KBM-7 (cell line): ENCODE measurements around the gene NAP1L3.

ENCODE experiments used
- DNase-seq: peaks from one replicate; pipeline ENCODE4 v3.0.0-alpha.2; 2015
- in situ Hi-C: fragments of 300-500 bp; cut with MboI; formaldehyde crosslinking; loops from 2 replicates; pipeline ENCODE4 v1.14.3; 2020; ENCODE audit warnings: low sequenced_read_pairs, low pct_unique_long_range_greater_than_20kb, mixed read lengths

Gene NAP1L3, protein sequence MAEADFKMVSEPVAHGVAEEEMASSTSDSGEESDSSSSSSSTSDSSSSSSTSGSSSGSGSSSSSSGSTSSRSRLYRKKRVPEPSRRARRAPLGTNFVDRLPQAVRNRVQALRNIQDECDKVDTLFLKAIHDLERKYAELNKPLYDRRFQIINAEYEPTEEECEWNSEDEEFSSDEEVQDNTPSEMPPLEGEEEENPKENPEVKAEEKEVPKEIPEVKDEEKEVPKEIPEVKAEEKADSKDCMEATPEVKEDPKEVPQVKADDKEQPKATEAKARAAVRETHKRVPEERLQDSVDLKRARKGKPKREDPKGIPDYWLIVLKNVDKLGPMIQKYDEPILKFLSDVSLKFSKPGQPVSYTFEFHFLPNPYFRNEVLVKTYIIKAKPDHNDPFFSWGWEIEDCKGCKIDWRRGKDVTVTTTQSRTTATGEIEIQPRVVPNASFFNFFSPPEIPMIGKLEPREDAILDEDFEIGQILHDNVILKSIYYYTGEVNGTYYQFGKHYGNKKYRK

DNA sequence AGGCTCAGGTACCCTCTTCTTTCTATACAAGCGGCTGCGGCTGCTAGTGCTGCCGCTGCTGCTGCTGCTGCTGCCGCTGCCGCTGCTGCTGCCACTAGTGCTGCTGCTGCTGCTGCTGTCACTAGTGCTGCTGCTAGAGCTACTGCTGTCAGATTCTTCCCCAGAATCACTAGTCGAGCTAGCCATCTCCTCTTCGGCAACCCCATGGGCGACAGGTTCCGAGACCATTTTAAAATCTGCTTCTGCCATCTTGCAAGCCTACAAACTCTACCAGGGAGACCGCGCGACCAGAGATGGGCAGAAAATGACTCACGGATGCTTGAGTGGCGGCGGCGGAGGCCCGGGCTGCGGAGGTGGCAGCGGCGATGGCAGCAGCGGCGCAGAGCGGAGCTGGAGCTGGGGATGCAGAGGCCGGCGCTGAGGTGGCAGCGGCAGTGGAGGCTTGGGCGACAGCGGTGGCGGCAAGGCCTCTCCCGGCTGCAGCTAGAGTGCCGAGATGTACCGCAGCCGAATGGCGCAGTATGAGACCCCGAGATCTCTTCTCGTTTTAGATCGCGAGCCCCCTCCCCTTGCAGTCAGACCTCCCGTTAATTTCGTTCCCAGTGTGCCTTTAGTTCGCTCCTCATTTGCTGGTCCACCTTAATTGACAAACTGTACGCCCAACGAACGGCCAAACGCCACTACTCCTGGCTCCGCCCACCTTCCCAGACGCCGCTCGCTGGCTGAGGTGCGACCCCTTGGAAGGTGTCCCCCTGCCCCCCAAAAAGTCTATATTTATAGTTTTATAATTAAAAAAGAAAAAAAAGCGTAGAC is at the start of gene NAP1L3:
Gene NAP1L3, minus strand, starts transcription at position 523 of the 813 bp plus-strand sequence. Its CDS starts 274 bp downstream, at position 249.
- DNase-seq, result peak; percentile 75
- in situ Hi-C loops, result no loop called here

DNA sequence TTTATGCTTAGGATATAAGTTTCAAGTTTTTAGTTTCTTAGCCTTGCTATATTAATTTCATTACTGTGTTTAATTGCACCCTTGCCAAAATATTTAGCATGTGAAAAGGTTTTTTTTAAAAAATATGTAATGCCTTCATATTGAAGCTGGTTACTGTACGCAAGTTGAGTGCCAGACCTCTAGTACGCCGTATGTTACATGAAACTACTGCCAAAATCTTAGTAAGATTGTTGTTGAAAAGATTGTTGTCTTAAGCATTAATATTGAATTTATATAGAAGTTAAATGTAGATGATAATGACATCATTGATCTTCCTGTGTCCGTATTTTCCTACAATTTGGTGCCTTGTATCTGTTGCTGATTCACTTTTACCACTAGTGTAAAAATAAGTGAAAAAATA is 37.7 kb upstream of the NAP1L3 start:
- in situ Hi-C loops, result no loop called here
- no peak for DNase-seq

DNA sequence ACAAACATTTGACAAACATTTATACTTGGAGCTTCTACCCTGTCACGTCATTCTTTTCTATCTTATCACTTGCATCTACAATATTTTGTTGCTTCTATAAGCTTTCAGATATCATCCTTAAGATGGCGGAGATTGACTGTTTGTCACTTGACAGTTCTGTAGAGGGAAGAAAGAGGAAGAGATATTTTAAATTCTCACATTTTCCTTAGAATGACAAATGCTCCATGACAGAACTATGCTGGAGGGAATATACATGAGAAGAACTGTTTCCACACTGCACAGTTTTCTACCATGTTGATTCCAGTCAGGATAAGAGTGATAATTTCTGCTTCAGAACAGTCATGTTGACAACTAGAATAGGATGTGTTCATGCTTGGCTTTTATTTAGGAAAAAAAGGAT is 30.3 kb upstream of the NAP1L3 start:
- in situ Hi-C loops, result no loop called here

DNA sequence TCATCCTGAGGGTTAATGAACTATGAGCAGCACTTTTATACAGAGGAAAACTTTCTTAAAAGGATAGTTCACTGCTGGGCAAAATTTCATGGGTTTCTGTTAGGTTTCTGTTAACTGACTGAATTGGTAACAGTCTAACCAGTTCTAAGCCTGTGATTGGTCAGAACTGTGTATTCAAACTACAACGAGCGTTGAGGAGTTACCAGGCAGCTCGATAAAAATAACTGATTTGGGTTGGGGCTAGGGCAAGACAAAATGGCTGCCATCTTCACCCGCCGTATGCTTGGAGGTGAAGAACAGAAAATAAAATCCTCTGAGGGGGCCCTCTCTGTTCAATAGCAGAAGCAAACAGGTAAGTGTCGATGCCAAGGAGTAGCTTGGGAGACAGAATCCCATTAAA is 22.6 kb upstream of the NAP1L3 start:
- DNase-seq, result no peak
- in situ Hi-C loops, result no loop called here

More for the DNA sequence above, 30.3 kb upstream of the NAP1L3 start:
- no peak for DNase-seq

DNA sequence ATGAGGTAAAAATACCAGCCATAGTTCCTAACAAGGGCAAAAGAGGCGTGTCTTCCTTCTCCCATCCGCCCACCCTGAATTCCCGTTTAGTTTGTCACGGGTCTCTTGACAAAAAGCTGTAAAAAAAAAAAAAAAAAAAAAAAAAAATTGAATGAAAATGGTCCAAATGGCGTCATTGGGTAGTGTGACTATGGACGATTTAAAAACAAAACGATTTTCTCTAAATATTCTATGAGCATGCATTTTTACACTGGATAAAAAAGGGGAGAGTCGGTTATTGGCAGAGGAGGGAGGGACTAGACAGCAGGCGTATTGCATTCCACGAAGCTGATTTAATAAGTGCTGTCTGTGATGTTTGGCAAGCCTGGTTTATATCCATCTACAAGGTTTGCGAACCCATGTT is 492 bp upstream of the NAP1L3 start, which contains the start of gene FAM133A:
Gene FAM133A, plus strand, starts transcription at position 338 of the 403 bp plus-strand sequence. CDS start 35,214 bp downstream, outside the sequence.
- in situ Hi-C loops, result no loop called here

DNA sequence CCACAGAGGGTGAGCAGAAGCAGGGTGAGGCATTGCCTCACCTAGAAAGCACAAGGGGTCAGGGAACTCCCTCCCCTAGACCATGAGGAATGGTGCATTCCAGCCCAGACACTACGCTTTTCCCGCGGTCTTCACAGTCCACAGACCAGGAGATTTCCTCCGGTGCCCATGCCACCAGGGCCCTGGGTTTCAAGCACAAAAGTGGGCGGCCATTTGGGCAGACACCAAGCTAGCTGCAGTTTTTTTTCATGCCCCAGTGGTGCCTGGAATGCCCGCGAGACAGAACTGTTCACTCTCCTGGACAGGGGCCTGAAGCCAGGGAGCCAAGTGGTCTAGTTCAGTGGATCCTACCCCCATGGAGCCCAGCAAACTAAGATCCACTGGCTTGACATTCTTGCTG is 12.8 kb downstream of the NAP1L3 start:
- in situ Hi-C loops, result no loop called here

More for the DNA sequence above, 492 bp upstream of the NAP1L3 start, which contains the start of gene FAM133A:
- no peak for DNase-seq

DNA sequence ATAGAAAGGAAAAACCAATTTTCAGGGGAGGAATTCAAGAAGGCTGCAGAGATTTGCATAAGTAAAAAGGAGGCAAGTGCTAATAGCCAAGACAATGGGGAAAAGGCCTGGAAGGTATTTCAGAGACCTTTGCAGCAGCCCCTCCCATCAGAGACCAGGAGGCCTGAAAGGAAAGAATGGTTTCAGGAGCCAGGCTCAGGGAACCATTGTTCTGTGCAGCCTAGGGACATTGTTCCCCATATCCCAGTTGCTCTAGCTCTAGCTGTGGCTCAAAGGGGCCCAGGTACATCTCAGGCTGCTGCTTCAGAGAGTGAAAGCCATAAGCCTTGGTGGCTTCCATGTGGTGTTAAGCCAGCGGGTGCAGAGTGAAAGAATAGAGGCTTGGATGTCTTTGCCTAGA is 24.0 kb downstream of the NAP1L3 start:
- no peak for DNase-seq
- in situ Hi-C loops, result no loop called here

More for the DNA sequence above, 12.8 kb downstream of the NAP1L3 start:
- DNase-seq, result no peak

DNA sequence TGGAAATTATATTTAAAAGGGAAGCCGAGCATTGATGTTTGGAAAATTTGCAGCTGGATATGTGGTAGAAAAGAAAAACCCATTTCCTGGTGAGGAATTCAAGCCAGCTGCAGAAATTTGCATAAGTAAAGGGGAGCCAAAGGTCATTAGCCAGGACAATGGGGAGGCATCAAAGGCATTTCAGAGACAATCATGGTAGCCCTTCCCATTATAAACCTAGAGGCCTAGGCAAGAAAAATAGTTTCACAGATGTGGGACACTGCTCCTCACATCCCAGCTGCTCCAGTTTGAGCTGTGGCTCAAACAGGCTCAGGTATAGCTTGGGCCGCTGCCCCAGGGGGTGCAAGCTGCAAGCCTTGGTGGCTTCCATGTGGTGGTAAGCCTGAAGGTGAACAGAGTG is 35.8 kb downstream of the NAP1L3 start:
- no peak for DNase-seq
- in situ Hi-C loops, result no loop called here
